Breast epithelium (tissue), 4 donors: Measurements from ENCODE around the gene BFSP2. TPM values are rescaled to one million over a fixed set of nuclear protein-coding genes. Genes with fewer than 3 reads are reported as not detected.

Experiments used
- DNase-seq, 2 donors: peaks; one replicate each; pipeline ENCODE4 v3.0.0-alpha.2; 2019; ENCODE audit warnings: low spot score in 2 of 2
- H3K27ac ChIP-seq, 2 donors: fragments of 200-600 bp; sonication (generic) in 1 of 2; one replicate each; pipeline ENCODE4 v1.5.1; 2016 to 2019; ENCODE audit warnings: mild to moderate bottlenecking in 1 of 2
- H3K27me3 ChIP-seq, 2 donors: fragments of 200-600 bp; sonication (generic) in 1 of 2; one replicate each; pipeline versions ENCODE4 v1.5.1 to v1.6.0; 2017 to 2019; ENCODE audit warnings: control low read depth in 1 of 2, mild to moderate bottlenecking in 1 of 2
- H3K36me3 ChIP-seq: fragments of 200-600 bp; one replicate; pipeline ENCODE4 v1.5.1; 2019
- H3K4me1 ChIP-seq, 2 donors: fragments of 200-600 bp; sonication (generic); one replicate each; pipeline ENCODE4 v1.5.1; 2016 to 2019; ENCODE audit warnings: control low read depth in 1 of 2
- H3K4me3 ChIP-seq, 3 donors: fragments of 200-600 bp; sonication (generic); 1 replicate in 2 of 3; 2 replicates in 1 of 3; pipeline ENCODE4 v1.5.1; 2016 to 2019; ENCODE audit warnings: mild to moderate bottlenecking in 3 of 3, moderate library complexity in 2 of 3
- H3K9me3 ChIP-seq, 2 donors: fragments of 200-600 bp; sonication (generic) in 1 of 2; one replicate each; pipeline ENCODE4 v1.5.1; 2016 to 2019; ENCODE audit warnings: control low read depth in 1 of 2
- CTCF ChIP-seq, 3 donors: fragments of 450-650 bp; IDR thresholded peaks; one replicate each; pipeline ENCODE4 v1.5.1; 2016 to 2017; ENCODE audit warnings: antibody characterized with exemption in 3 of 3, mild to moderate bottlenecking in 3 of 3, moderate library complexity in 3 of 3
- POLR2A ChIP-seq: fragments of 450-650 bp; IDR thresholded peaks from one replicate; pipeline ENCODE4 v1.6.1; 2016; ENCODE audit warnings: antibody characterized with exemption, mild to moderate bottlenecking, moderate library complexity
- POLR2AphosphoS5 ChIP-seq, 3 donors: sonication (generic); formaldehyde crosslinking; IDR thresholded peaks; one replicate each; pipeline ENCODE4 v1.6.1; 2017; ENCODE audit warnings: antibody characterized with exemption in 3 of 3
- intact Hi-C: fragments of 100-400 bp; cut with DNase I; formaldehyde crosslinking; loops from one replicate; pipeline ENCODE4 v1.15.1; 2023; ENCODE audit warnings: low total_unique reads
- total RNA-seq, 3 donors: library from RNA; depleted of rRNA; stranded (reverse); fragments of >200 nt; gene quantifications; one replicate each; pipeline ENCODE4 v1.1.0, GENCODE V29; 2016

Gene BFSP2
- total RNA-seq, 3 donors from 2014 or later, result not detected

DNA sequence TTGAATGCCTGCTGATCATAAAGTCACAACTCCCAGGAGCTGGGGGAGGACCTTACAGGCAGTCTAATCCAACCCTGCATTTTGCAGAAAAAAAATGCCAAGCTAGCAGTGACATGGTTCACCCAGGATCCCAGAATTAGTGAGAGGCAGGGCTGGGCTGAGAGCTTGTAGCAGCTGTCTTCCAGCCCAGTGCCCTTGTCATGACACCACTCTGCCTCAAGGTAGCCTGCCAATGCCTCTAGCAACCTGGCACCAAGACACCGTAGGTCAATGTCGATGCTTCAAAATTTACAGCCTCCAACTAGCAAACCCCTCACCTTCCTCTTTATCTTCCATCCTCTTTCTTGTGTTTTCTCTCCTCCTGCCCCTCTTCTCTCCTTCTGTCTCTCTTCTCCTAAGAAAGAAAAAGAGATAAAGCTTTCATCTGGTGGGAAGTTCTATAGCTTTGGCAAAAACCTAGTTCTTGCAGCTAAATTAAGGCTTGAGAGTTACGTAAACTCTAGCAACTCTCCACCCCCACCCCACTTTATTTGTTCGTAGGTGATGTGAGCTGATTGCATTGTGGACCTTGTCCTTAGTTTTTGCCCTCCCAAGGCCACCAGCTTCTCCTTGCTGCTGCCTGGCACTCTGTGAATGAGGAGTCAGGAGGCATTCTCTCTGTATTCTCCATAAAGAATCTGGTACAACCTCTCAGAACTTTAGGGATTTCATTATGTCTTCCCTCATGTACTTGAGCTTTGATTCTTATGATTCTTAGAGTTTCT, 18.3 kb upstream of the BFSP2 start:
- Histone ChIP-seq H3K36me3 (no peaks in the 10 kb centered on the region), H3K9me3 (no peaks in the 10 kb centered on the region), H3K27ac (no peak overlapping the region), H3K27me3 (no peaks in the 10 kb centered on the region), H3K4me3 (no peak overlapping the region), H3K4me1 (no peaks in the 10 kb centered on the region)
- DNase-seq, result no peak
- intact Hi-C loops, result no loop called here
- no peak for TF ChIP-seq POLR2A
- no peak for TF ChIP-seq POLR2AphosphoS5 (IDR thresholded peaks at IDR 0.05)
- no peak for TF ChIP-seq CTCF (IDR thresholded peaks at IDR 0.05)

- H3K9me3 ChIP-seq, result no peaks in the 10 kb centered on the region
- TF ChIP-seq POLR2AphosphoS5 (IDR thresholded peaks at IDR 0.05) (no peak), CTCF (IDR thresholded peaks at IDR 0.05) (no peak), POLR2A (no peak)
- no peaks in the 10 kb centered on the region for H3K27me3 ChIP-seq
- no peaks in the 10 kb centered on the region for H3K4me1 ChIP-seq
- no peak overlapping the region for H3K27ac ChIP-seq
- DNase-seq, result no peak
- H3K4me3 ChIP-seq, result no peak overlapping the region
- no peaks in the 10 kb centered on the region for H3K36me3 ChIP-seq
- intact Hi-C loops, result no loop called here
Measured at GRCh38 chr3:133383175-133383574, 16.7 kb upstream of the BFSP2 start.

DNA sequence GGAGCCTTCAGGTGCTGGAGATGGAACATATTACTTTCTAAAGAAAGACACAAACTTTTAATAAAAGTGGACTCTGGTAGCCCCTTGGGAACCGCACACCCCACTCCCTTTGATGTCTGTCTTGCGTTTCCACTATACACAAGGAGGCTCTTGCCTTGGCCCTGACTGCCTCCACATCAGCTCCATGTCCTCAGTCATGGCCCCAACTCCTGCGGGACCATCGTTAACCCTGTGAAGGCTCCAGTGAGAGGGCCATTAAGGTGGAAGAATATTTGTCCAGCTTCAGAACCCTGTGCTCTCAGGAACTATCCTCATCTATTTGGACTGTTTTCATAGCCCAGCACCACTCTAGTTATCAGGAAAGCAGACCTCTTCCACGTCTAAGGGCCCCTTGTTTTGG, 16.1 kb upstream of the BFSP2 start:
- intact Hi-C loops, result no loop called here
- no peak for TF ChIP-seq POLR2AphosphoS5 (IDR thresholded peaks at IDR 0.05)
- TF ChIP-seq CTCF (IDR thresholded peaks at IDR 0.05), result no peak
- no peak for TF ChIP-seq POLR2A

DNA sequence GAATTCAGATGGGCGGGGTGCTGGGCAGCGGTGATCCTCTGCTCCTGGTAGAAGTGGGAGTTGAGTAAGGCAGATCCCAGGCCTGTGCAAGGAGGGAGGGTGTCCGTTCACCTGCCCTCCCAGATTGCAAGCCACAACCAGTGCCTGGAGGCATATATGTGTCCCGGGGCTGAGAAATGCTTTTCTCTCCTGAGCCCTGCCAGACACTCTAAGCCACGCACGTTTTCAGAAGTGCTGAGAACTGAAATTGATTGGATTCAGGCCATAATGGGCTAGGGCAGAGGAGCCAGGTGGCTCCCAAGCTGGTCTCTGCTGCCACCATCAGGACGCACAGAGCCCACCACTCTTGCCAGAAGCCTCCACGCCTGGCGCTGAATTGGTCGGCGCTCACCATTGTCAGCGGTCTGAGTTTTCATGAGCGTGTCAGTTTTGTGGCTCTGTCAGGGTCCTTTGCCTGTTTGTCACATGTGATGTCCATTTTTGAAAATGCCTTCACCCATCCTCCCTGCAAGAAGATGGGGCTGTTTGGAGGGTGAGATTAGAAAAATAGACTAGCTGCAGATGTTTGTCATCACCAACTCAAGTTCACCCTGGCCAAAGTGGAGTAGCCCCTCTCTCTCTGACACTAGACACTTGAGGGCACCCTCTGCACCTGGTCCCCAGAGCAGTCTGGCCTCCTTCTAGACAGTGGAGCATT, 15.4 kb upstream of the BFSP2 start:
- Histone ChIP-seq H3K27ac (no peak overlapping the region), H3K27me3 (no peaks in the 10 kb centered on the region), H3K36me3 (no peaks in the 10 kb centered on the region), H3K4me3 (peak overlapping the region in 1 of 3 donors; percentile 17), H3K4me1 (no peaks in the 10 kb centered on the region), H3K9me3 (no peaks in the 10 kb centered on the region)
- TF ChIP-seq POLR2AphosphoS5 (IDR thresholded peaks at IDR 0.05) (peak in 1 of 3 donors; percentile 41), POLR2A (no peak), CTCF (IDR thresholded peaks at IDR 0.05) (peak in 2 of 3 donors; percentile 68 to 84)
- peak; percentile 42 to 61 for DNase-seq
- intact Hi-C loops, result loop anchor here (5.0 kb wide), 1 partner anchor 1003 kb away; no protein-coding TSS in a partner anchor

More for the DNA sequence above, 16.1 kb upstream of the BFSP2 start:
- no peaks in the 10 kb centered on the region for H3K4me1 ChIP-seq
- no peaks in the 10 kb centered on the region for H3K9me3 ChIP-seq
- no peaks in the 10 kb centered on the region for H3K36me3 ChIP-seq
- no peaks in the 10 kb centered on the region for H3K27me3 ChIP-seq
- no peak overlapping the region for H3K27ac ChIP-seq
- H3K4me3 ChIP-seq, result no peak overlapping the region
- DNase-seq, result no peak

- no peak for TF ChIP-seq POLR2AphosphoS5 (IDR thresholded peaks at IDR 0.05)
- no peak for TF ChIP-seq POLR2A
- no peak for TF ChIP-seq CTCF (IDR thresholded peaks at IDR 0.05)
- Histone ChIP-seq H3K4me3 (no peak overlapping the region), H3K36me3 (no peaks in the 10 kb centered on the region), H3K4me1 (no peaks in the 10 kb centered on the region), H3K27me3 (no peaks in the 10 kb centered on the region), H3K9me3 (no peaks in the 10 kb centered on the region), H3K27ac (no peak overlapping the region)
- intact Hi-C loops, result loop anchor here (5.0 kb wide), 1 partner anchor 1000 kb away; no protein-coding TSS in a partner anchor
- DNase-seq, result no peak
Measured at GRCh38 chr3:133386876-133387275, 13.0 kb upstream of the BFSP2 start.
